Loucy (cell line): ENCODE data around the gene TFEC.

ENCODE experiments used
- H2AFZ ChIP-seq: fragments of 200-600 bp; sonication (generic); 2 replicates; pipeline ENCODE4 v1.6.0; 2016; ENCODE audit warnings: antibody characterized with exemption, mild to moderate bottlenecking, low read length, moderate library complexity
- H3F3A ChIP-seq: fragments of 200-600 bp; 2 replicates; pipeline ENCODE4 v1.6.0; 2016; ENCODE audit warnings: antibody characterized with exemption, low read depth, mild to moderate bottlenecking
- H3K27me3 ChIP-seq: fragments of 200-600 bp; sonication (generic); 2 replicates; pipeline ENCODE4 v1.6.1; 2014; ENCODE audit warnings: low read length, mild to moderate bottlenecking; ENCODE audit not compliant: insufficient read depth, poor library complexity, severe bottlenecking
- H3K36me3 ChIP-seq: fragments of 200-600 bp; sonication (generic); 2 replicates; pipeline ENCODE4 v1.6.1; 2016; ENCODE audit warnings: low read length; ENCODE audit not compliant: insufficient read depth
- H3K4me1 ChIP-seq: fragments of 200-600 bp; sonication (generic); 2 replicates; pipeline ENCODE4 v1.5.1; 2014; ENCODE audit warnings: low read length, mild to moderate bottlenecking; ENCODE audit not compliant: insufficient read depth, poor library complexity, severe bottlenecking
- H3K4me2 ChIP-seq: fragments of 200-600 bp; sonication (generic); 2 replicates; pipeline ENCODE4 v1.6.0; 2014; ENCODE audit warnings: antibody characterized with exemption, low read length, low read depth, mild to moderate bottlenecking; ENCODE audit not compliant: poor library complexity, severe bottlenecking
- H3K4me3 ChIP-seq: fragments of 200-600 bp; sonication (generic); 2 replicates; pipeline ENCODE4 v1.5.1; 2014; ENCODE audit warnings: low read length, mild to moderate bottlenecking, mixed read lengths; ENCODE audit not compliant: poor library complexity, severe bottlenecking
- H3K79me2 ChIP-seq: fragments of 200-600 bp; sonication (generic); 2 replicates; pipeline ENCODE4 v1.6.1; 2014; ENCODE audit warnings: low read length; ENCODE audit not compliant: insufficient read depth
- H3K9ac ChIP-seq: fragments of 200-600 bp; sonication (generic); 2 replicates; pipeline ENCODE4 v1.6.0; 2014; ENCODE audit warnings: mild to moderate bottlenecking, low read depth, low read length, moderate library complexity; ENCODE audit not compliant: poor library complexity, severe bottlenecking
- H3K9me2 ChIP-seq: fragments of 200-600 bp; sonication (generic); replicated peaks from 2 replicates; pipeline ENCODE4 v1.6.1; 2016; ENCODE audit warnings: low read depth, low read length, mixed read lengths
- H3K9me3 ChIP-seq: fragments of 200-600 bp; sonication (generic); 2 replicates; pipeline ENCODE4 v1.6.1; 2014; ENCODE audit warnings: mild to moderate bottlenecking, antibody characterized with exemption, low read length, low read depth; ENCODE audit not compliant: insufficient read depth
- H4K20me1 ChIP-seq: fragments of 200-600 bp; sonication (generic); 2 replicates; pipeline ENCODE4 v1.6.0; 2014; ENCODE audit warnings: antibody characterized with exemption, low read length, mild to moderate bottlenecking; ENCODE audit not compliant: insufficient read depth, poor library complexity, severe bottlenecking
- EZH2phosphoT487 ChIP-seq: fragments of 200-600 bp; IDR thresholded peaks from 2 replicates; pipeline ENCODE4 v1.6.1; 2018; ENCODE audit warnings: antibody characterized with exemption, mild to moderate bottlenecking, moderate library complexity, borderline replicate concordance
- TF ChIP-seq, protein P1 (sequence below): fragments of 200-600 bp; sonication (generic); conservative IDR thresholded peaks from 2 replicates; pipeline ENCODE4 v1.5.1; 2014; ENCODE audit warnings: mild to moderate bottlenecking, antibody characterized with exemption, low read length

Gene TFEC

DNA sequence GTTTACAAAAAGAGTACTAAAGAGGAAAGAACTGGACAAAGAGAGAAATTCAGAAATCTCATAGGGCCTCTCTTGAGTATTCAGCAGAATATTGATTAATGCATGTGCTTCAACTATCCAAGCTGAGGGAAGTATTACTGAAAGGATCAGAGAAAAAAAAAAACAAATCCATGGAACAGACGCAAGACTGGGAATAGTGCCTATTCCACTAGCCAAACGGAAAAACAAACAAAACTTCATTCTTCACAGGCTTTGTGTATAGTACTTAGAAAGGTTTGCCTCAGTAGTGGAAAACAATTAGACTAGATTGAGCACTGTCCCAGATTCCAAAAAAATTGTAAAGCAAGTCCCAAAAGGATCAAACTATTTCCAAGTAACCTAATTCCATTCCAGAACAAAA, 106.2 kb downstream of the TFEC start:
- H3F3A ChIP-seq, result no peaks in the 10 kb centered on the region
- no peak overlapping the region for H3K9ac ChIP-seq
- no peaks in the 10 kb centered on the region for H3K36me3 ChIP-seq
- H3K9me3 ChIP-seq, result no peaks in the 10 kb centered on the region
- H3K4me2 ChIP-seq, result no peak overlapping the region
- no peaks in the 10 kb centered on the region for H3K4me1 ChIP-seq
- H3K27me3 ChIP-seq, result no peaks in the 10 kb centered on the region
- H3K79me2 ChIP-seq, result no peaks in the 10 kb centered on the region
- no peaks in the 10 kb centered on the region for H3K9me2 ChIP-seq
- no peaks in the 10 kb centered on the region for H4K20me1 ChIP-seq
- no peak overlapping the region for H2AFZ ChIP-seq
- TF ChIP-seq EZH2phosphoT487, result no peak
- TF ChIP-seq, protein P1, sequence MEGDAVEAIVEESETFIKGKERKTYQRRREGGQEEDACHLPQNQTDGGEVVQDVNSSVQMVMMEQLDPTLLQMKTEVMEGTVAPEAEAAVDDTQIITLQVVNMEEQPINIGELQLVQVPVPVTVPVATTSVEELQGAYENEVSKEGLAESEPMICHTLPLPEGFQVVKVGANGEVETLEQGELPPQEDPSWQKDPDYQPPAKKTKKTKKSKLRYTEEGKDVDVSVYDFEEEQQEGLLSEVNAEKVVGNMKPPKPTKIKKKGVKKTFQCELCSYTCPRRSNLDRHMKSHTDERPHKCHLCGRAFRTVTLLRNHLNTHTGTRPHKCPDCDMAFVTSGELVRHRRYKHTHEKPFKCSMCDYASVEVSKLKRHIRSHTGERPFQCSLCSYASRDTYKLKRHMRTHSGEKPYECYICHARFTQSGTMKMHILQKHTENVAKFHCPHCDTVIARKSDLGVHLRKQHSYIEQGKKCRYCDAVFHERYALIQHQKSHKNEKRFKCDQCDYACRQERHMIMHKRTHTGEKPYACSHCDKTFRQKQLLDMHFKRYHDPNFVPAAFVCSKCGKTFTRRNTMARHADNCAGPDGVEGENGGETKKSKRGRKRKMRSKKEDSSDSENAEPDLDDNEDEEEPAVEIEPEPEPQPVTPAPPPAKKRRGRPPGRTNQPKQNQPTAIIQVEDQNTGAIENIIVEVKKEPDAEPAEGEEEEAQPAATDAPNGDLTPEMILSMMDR, result no peak
- H3K4me3 ChIP-seq, result no peak overlapping the region

DNA sequence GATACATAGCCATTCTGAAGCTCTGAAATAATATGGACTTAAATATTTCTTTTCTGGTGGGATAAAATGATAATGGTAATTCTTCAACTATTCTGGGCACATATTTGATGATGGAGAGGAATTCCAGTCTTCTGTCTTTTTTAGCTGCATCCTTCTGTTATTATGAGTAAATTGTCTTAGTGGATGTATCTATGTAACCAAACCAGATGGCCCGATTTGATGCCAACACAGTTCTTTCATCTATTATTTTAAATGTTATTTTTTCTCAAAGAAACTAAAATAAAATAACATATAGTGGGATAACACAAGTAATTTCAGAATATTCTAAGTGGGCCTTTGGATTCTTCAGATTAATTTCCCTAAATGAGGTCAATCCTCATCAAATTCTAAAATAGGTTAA, 110.2 kb downstream of the TFEC start:
- TF ChIP-seq EZH2phosphoT487, result no peak
- TF ChIP-seq, protein P1, result no peak
- Histone ChIP-seq H3K36me3 (no peaks in the 10 kb centered on the region), H3K9me2 (no peaks in the 10 kb centered on the region), H3K4me2 (no peak overlapping the region), H3K27me3 (no peaks in the 10 kb centered on the region), H3K79me2 (no peaks in the 10 kb centered on the region), H3F3A (no peaks in the 10 kb centered on the region), H3K9ac (no peak overlapping the region), H3K9me3 (no peaks in the 10 kb centered on the region), H2AFZ (no peak overlapping the region), H3K4me1 (no peaks in the 10 kb centered on the region), H4K20me1 (no peaks in the 10 kb centered on the region), H3K4me3 (no peak overlapping the region)

DNA sequence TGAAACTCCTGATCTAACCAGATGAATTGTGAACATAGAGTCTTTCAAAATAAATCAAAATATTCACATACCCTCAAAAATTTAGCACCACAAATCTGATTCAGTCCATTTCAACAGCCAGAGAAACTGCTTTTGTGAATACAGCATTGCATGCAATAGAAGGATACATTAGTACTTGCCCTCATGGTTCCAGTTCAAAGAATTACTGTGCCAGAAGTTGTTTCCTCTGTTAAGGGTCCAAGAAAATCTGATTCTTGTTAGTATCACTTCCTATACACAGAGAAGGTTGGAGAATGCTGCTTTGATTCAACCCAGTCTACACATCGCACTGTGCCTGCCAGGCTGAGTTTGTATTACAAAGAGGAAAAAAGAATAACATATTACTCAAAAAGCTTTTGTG, 115.6 kb downstream of the TFEC start:
- H3K9me3 ChIP-seq, result no peaks in the 10 kb centered on the region

More for the DNA sequence above, 115.6 kb downstream of the TFEC start:
- no peak overlapping the region for H3K4me3 ChIP-seq
- H3K4me1 ChIP-seq, result no peaks in the 10 kb centered on the region
- H3K4me2 ChIP-seq, result no peak overlapping the region
- no peaks in the 10 kb centered on the region for H3K9me2 ChIP-seq
- H3K36me3 ChIP-seq, result no peaks in the 10 kb centered on the region
- H3F3A ChIP-seq, result no peaks in the 10 kb centered on the region
- no peak overlapping the region for H2AFZ ChIP-seq
- no peaks in the 10 kb centered on the region for H3K79me2 ChIP-seq
- H4K20me1 ChIP-seq, result no peaks in the 10 kb centered on the region
- no peak for TF ChIP-seq EZH2phosphoT487
- TF ChIP-seq, protein P1, result no peak
- H3K9ac ChIP-seq, result no peak overlapping the region
- no peaks in the 10 kb centered on the region for H3K27me3 ChIP-seq
